SIG-M5 treated with dmso at 0.1 percent for 504 hours (cell line): ENCODE measurements around the gene B3GNT2.
"Not testable (repeated sequence)": the region's sequence is repeated elsewhere in the genome, so short reads cannot be mapped to it uniquely, and the experiment has no call there.

ENCODE experiments used
- DNase-seq: peaks from one replicate; lab custom pipeline; 2025; ENCODE audit not compliant: unreplicated experiment; lab: John Stamatoyannopoulos, UW

The B3GNT2 gene

GRCh38 chr2:62231541-62231940 is 35.6 kb downstream of the B3GNT2 start:
- no peak for DNase-seq

DNA sequence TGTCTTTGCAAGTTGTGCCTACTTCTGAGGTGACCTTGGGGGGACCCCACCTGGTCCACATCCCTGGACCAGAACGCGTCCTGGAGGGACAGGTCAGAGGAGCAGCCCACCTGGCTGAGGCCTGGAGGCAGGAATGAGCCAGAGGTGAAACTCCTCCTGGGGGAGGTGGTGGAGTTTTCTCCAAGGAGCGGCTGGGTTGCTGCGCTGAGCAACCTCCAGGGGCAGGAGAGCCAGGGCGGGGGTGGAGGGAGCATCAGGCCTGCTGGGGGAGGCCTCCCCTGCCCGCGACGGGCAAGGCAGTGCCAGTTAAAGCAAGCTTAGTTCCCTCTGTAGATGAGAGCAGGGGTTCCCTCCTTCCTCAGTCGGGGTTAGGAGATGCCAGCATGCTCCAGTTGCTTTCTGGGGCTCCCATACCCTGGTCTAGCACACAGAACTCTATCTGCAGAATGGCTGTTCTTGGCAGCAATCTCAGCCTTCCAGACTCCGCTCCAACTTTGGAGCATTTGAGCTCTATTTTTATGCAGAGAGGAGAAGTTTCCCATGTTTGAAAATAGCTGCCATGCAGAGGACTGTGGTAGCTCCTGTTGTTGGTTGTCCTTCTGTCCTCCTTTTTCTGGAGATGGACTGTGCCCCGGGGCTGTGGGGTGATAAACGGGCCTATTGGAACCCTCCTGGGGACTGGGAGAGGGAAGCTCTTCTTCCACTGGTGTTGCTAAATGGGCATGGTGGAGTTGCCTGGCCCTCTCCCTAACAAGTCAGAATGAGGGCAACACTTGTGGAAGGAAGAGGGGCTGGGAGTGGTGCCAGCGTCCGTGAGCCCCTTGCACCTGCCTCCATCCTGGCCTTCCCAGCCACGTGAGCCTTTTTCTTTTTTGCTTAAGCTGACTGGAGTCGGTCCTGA is 39.1 kb downstream of the B3GNT2 start:
- no peak for DNase-seq

- no peak for DNase-seq
Observed at GRCh38 chr2:62236499-62236898, 40.6 kb downstream of the B3GNT2 start.

DNA sequence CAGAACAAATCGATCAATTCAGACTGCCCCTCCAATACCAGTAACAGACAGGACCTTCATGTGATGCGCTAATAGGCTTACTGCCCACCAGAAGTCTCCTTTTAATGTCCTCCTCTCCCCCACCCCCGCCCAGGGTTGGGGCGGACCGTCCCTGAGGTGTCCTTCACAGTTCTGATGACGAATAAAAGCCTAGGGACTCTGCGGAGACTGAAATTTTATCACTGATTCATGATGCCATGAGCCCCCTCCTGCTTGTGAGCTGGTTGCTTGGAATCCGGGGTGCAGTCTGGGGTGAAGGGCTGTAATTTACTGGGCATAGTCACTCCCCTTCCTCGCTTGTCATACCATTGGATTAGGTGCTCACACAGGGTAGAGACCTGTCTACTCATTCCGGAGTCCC is 42.3 kb downstream of the B3GNT2 start:
- no peak for DNase-seq

GRCh38 chr2:62240546-62240945 is 44.6 kb downstream of the B3GNT2 start:
- DNase-seq = no peak

DNA sequence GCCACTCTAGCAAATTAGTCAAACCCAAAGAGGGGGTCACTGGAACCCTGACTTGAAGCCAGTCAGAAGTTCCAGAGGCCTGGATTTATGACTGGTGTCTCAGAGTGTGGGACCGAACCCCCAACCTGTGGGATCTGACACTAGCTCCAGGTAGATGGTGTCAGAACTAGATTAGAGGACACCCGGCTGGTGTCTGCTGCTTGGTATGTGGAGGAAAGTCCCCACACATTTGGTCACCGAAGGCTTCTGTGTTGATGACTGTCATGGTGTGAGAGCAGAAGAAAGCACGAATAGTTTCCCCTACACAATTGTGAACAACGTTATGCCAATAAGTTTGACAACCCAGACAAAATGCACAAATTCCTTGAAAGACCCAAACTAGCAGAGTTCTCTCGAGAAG is 48.1 kb downstream of the B3GNT2 start:
- DNase-seq = no peak

GRCh38 chr2:62248226-62248625 is 52.3 kb downstream of the B3GNT2 start:
- no peak for DNase-seq

DNA sequence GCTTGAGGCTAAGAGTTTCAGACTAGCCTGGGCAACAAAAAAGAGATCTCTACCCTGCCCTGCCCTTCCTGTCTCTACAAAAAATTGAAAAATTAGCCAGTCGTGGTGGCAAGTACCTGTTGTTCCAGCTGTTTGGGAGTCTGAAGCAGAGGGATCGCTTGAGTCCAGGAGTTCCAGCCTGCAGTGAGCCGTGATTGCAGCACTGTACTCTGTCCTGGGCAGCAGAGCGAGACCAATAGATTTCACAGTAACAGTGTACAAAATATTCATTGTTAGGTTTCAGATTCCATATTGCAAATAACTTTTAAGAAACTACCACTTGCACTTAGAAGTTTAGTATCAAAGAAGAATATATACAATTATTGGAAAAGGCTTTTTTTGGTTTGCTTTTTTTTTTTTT is 54.3 kb downstream of the B3GNT2 start:
- no peak for DNase-seq

DNA sequence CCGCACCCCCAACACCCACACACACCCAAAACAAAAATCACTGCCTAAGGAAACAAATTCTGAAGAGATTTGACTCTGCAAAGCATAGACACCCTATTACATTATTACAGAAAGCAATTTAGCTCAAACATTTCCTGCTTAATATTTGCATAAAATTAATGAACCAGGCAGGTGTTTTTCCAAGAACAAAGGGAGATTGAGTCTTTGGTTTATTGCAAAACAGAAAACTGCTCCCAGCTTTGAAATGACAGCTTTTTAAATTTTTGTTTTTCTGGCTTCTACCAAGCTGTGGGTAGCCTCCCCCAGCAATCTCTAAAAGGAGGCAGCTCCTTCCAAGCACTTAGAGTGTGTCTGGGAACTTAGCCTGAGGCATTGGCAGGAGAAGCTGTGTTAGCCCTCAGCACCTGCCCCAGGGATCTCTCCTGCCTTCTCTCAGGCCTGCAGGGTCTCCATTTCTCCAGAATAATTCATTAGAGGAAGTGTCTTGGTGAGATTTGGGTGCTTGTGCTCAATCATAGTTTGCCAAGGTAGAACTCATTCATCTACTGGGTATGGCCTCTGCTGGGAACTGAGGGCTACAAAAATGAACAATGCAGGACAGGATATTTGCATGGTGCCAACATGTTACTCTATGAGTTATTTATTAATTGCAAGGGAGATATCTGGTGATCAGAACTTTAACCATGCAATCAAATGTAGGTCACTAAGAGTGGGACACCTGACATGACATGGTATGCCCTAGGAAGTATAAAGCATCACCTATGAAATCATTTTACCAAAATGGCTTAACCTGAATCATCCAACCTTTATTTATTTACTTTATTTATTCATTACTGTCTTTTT is 58.7 kb downstream of the B3GNT2 start:
- DNase-seq = no peak

DNA sequence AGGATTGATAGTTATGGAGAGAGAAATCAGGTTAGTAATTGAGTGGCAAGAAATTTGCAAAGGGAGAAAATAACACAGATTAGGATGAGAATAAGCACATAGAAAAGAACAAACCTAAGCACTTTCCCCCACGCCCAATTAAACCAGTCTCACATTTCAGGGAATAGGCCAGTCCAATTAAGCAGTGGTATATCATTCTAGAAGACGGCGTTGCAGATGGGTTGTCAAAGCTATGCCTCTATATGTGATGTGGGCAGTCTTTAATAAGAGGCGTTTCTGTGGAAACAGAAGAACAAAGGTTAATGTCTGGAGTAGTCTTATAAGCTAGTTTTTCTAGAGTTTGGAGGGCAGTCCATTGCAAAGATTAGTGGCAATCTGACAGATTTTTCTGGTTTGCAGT is 61.6 kb downstream of the B3GNT2 start:
- no peak for DNase-seq

DNA sequence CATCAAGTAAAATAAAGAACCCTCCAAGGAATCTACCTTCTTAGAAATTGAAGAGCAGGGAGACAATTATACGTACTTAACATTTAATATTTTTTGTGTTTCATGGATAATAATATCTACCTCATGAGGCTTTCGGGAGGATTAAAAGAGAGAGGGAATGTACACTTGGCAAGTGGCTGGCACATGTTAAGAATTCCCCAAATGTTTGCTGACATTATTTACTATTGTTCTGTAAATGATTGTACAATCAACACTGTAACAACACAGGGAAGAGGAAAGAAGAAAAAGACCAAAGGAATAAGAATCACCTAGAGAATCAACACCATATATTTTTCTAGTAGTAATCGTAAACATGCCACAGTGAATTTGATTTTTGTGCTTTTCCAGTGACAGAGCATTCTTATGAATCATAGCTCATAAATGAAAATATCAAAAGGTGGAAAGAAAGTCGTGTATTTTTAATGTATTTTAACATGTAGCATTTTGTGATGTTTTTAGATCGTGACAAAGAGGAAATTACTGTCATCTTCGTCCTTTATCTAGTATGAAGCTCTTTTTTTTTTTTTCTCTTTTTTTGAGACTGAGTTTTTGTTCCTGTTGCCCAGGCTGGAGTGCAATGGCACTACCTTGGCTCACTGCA is 67.3 kb downstream of the B3GNT2 start:
- DNase-seq = no peak

GRCh38 chr2:62264186-62264585 is 68.3 kb downstream of the B3GNT2 start:
- DNase-seq = no peak

DNA sequence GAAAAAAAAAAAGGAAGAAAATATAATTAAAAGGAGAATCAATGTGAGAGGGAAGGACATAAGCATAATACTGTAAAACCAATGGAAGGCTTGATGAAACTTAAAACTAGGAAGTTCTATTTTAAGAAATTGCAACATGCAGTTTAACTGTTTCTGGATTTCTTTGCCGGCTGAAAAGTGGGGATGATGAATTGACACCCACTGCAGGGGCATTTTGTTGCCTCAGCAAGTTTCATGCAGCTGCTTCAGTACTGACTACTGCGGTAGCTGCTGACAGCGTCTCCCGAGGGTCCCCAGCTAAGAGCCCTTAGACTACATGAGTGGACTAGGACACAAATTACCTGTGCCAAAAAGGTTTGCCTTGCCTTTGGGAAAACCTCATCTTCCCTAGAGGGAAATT is 69.2 kb downstream of the B3GNT2 start:
- peak; percentile 92 for DNase-seq

DNA sequence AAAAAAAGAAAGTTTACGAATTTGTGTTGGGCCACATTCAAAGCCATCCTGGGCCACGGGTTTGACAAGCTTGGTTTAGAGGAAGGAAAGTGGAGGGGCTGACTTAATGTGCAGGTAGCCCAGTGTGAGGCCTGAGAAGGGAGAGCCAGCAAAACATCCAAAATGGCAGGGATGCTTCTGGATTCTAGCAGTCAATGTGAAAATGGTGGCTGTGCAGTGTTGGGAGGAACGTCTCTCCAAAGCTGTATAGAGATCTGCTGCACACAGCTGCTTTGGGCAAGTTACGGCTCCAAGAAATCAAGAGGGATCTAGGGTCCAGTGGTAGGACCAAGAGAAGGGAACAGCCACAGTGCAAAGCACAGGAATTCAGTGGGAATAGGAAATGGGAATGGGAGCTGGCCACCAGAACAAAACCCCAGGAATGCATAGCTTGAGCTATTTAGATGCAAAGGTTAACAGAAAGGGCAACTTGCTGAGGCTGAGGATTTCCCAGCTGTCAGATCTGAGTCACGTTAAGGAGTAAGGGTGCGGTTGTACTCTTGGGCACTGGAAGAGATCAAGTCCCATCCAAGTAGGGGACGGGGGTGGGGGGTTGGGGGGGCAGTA is 70.6 kb downstream of the B3GNT2 start:
- no peak for DNase-seq

- DNase-seq = no peak
Observed at GRCh38 chr2:62267696-62268095, 71.8 kb downstream of the B3GNT2 start.

DNA sequence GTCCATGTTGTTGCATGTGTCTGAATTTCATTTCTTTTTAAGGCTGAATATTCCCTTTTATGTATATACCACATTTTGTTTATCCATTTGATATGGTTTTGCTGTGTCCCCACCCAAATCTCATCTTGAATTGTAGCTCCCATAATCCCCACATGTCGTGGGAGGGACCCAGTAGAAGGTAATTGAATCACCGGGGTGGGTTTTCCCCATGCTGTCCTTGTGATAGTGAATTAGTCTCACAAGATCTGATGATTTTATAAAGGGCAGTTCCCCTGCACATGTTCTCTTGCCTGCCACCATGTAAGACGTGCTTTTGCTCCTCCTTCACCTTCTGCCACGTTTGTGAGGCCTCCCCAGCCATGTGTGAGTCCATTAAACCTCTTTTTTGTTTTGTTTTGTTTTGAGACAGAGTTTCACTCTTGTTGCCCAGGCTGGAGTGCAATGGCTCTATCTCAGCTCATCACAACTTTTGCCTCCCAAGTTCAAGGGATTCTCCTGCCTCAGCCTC is 72.8 kb downstream of the B3GNT2 start:
- not testable (repeated sequence) for DNase-seq

DNA sequence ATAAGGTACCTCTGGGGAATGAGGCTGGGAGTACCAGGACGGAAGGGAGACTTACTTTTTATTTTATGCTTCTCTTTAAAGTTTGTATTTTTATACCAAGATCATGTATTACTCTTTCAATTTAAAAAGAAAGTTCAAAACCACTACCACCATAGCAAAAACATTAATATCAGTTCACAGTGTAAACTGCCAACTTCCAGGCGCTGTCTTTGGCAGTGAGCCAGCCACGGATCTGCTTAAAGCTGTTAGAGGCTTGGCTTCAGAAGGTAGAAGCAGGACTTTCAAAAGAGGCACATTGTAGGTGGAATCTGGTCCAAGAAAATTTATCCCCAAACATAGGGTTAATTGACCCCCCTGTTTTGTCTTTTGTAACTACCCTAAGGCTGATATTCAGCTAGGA is 74.8 kb downstream of the B3GNT2 start:
- no peak for DNase-seq
